Left forelimb (tissue), 1 donor: ENCODE results near the gene THOC3.
A peak's percentile ranks its signal among the peaks of the same experiment; 100 is the strongest.
"Not testable (repeated sequence)": the region's sequence is repeated elsewhere in the genome, so short reads cannot be mapped to it uniquely, and the experiment has no call there.

Source experiments
- DNase-seq: peaks from one replicate; pipeline ENCODE4 v3.0.0-alpha.2; 2018; ENCODE audit warnings: low spot score

The THOC3 gene

GRCh38 chr5:175967471-175968372 lies at the start of gene THOC3:
TSS of gene THOC3 (minus strand) at chr5:175968315. CDS start at chr5:175968208, 107 bp downstream.
- peak; percentile 62 for DNase-seq

GRCh38 chr5:176017324-176017723 lies 49.2 kb upstream of the THOC3 start:
- not testable (repeated sequence) for DNase-seq

- DNase-seq, result not testable (repeated sequence)
Measured at GRCh38 chr5:176014360-176014759, 46.2 kb upstream of the THOC3 start.

GRCh38 chr5:176011088-176011487 lies 43.0 kb upstream of the THOC3 start:
- not testable (repeated sequence) for DNase-seq

GRCh38 chr5:176010202-176010601 lies 42.1 kb upstream of the THOC3 start:
- not testable (repeated sequence) for DNase-seq

- DNase-seq, result not testable (repeated sequence)
Measured at GRCh38 chr5:176007220-176007619, 39.1 kb upstream of the THOC3 start.

- not testable (repeated sequence) for DNase-seq
Measured at GRCh38 chr5:176006819-176007218, 38.7 kb upstream of the THOC3 start.

GRCh38 chr5:175997979-175998378 lies 29.9 kb upstream of the THOC3 start:
- DNase-seq, result not testable (repeated sequence)

- DNase-seq, result not testable (repeated sequence)
Measured at GRCh38 chr5:175997495-175997894, 29.4 kb upstream of the THOC3 start.

- not testable (repeated sequence) for DNase-seq
Measured at GRCh38 chr5:175996791-175997190, 28.7 kb upstream of the THOC3 start.

- not testable (repeated sequence) for DNase-seq
Measured at GRCh38 chr5:175995506-175995905, 27.4 kb upstream of the THOC3 start.

GRCh38 chr5:175979371-175979995 lies 11.4 kb upstream of the THOC3 start:
- not testable (repeated sequence) for DNase-seq

GRCh38 chr5:175968381-175968780 lies 266 bp upstream of the THOC3 start:
- DNase-seq, result not testable (repeated sequence)

- not testable (repeated sequence) for DNase-seq
Measured at GRCh38 chr5:175962329-175962728, 5.8 kb downstream of the THOC3 start.

- DNase-seq, result not testable (repeated sequence)
Measured at GRCh38 chr5:175960228-175960627, 7.9 kb downstream of the THOC3 start.

GRCh38 chr5:175958515-175958914 lies 9.6 kb downstream of the THOC3 start:
- not testable (repeated sequence) for DNase-seq

GRCh38 chr5:175954107-175954506 lies 14.0 kb downstream of the THOC3 start:
- DNase-seq, result not testable (repeated sequence)

- DNase-seq, result not testable (repeated sequence)
Measured at GRCh38 chr5:175952810-175953209, 15.3 kb downstream of the THOC3 start.

- DNase-seq, result not testable (repeated sequence)
Measured at GRCh38 chr5:175951339-175951969, 16.7 kb downstream of the THOC3 start.

GRCh38 chr5:175948329-175949108 lies 19.6 kb downstream of the THOC3 start:
- not testable (repeated sequence) for DNase-seq

GRCh38 chr5:175943253-175943652 lies 24.9 kb downstream of the THOC3 start:
- not testable (repeated sequence) for DNase-seq

- DNase-seq, result not testable (repeated sequence)
Measured at GRCh38 chr5:175940632-175941031, 27.5 kb downstream of the THOC3 start.
